DND-41 (cell line): Measurements from ENCODE around the gene SMS.

ENCODE experiments used
- CTCF ChIP-seq: IDR thresholded peaks from 2 replicates; pipeline ENCODE4 v1.5.1; 2012; ENCODE audit warnings: borderline replicate concordance, low read length, moderate library complexity, mild to moderate bottlenecking; ENCODE audit not compliant: poor library complexity, severe bottlenecking; ENCODE audit errors: extremely low read depth
- EZH2 ChIP-seq: IDR thresholded peaks from 3 replicates; pipeline ENCODE4 v1.6.1; 2012; ENCODE audit warnings: borderline replicate concordance, low read depth, mild to moderate bottlenecking, moderate library complexity, low read length, inconsistent platforms; ENCODE audit not compliant: severe bottlenecking

- TF ChIP-seq CTCF = no peak
- no peak for TF ChIP-seq EZH2
Measured at GRCh38 chrX:21934414-21934813, 6.1 kb upstream of the SMS start.
